HCT116 (cell line): Measurements from ENCODE around the gene TMEM131. TPM values are rescaled to one million over a fixed set of nuclear protein-coding genes. Genes with fewer than 3 reads are reported as not detected.

Experiments
- ATAC-seq: fragments of 200-7000 bp; cut with Tn5 transposase; 2 replicates; pipeline ENCODE4 v1.9.1; 2020; ENCODE audit warnings: mild to moderate bottlenecking, moderate library complexity
- BruUV-seq: library from RNA; stranded (reverse); fragments of 400-500 nt; replicated peaks from 2 replicates; lab custom pipeline; 2021; lab: Mats Ljungman, UMichigan
- CTCF ChIA-PET: fragments of 300-600 bp; sonication (Branson Sonifier 250); formaldehyde crosslinking; loops from one replicate; lab custom pipeline; 2021; ENCODE audit warnings: antibody characterized with exemption; lab: Charles Lee
- POLR2A ChIA-PET: fragments of 300-600, 350-600 bp; sonication (Branson Sonifier 250); formaldehyde crosslinking; loops from one replicate; lab custom pipeline; 2021; ENCODE audit warnings: antibody characterized with exemption; lab: Charles Lee
- RAD21 ChIA-PET, 2 experiments: fragments of 300-600 bp; sonication (Branson Sonifier 250); formaldehyde crosslinking; loops; one replicate each; lab custom pipeline; 2023; ENCODE audit warnings: low total read pairs in 2 of 2; ENCODE audit not compliant: uncharacterized antibody in 2 of 2, unreplicated experiment in 2 of 2, low non-redundant PET in 1 of 2; lab: Charles Lee
- DNase-seq: peaks from one replicate; pipeline ENCODE4 v3.0.0-alpha.2; 2010; ENCODE audit warnings: low read depth, low spot score
- H2AFZ ChIP-seq: fragments of 200-600 bp; shearing (Covaris generic), sonication (generic); 2 replicates; pipeline ENCODE4 v1.6.1; 2017; ENCODE audit warnings: low read depth, mixed run types, mixed read lengths, antibody characterized with exemption, low read length; ENCODE audit not compliant: poor library complexity, severe bottlenecking
- H3K27ac ChIP-seq: 2 replicates; pipeline ENCODE4 v1.5.1; 2012; ENCODE audit warnings: low read depth, low read length
- H3K27me3 ChIP-seq: fragments of 200-600 bp; sonication (generic); 2 replicates; pipeline ENCODE4 v1.6.1; 2016; ENCODE audit warnings: mixed run types, low read length, mixed read lengths; ENCODE audit not compliant: insufficient read depth
- H3K36me3 ChIP-seq, 2 experiments: fragments of 200-500 bp in 1 of 2; fragments of 200-600 bp in 1 of 2; sonication (Bioruptor generic) in 1 of 2; sonication (generic) in 1 of 2; 2 replicates each; pipeline versions ENCODE4 v1.5.1 to v1.6.1; 2014 to 2016; ENCODE audit warnings: low read length in 2 of 2, inconsistent platforms in 1 of 2, mixed read lengths in 1 of 2, mixed run types in 1 of 2; ENCODE audit not compliant: insufficient read depth in 2 of 2, control insufficient read depth in 1 of 2
- H3K4me1 ChIP-seq, 2 experiments: fragments of 200-600 bp in 1 of 2; sonication (generic) in 1 of 2; 2 replicates each; pipeline versions ENCODE4 v1.5.1 to v1.6.1; 2012 to 2017; ENCODE audit warnings: low read length in 2 of 2, inconsistent platforms in 1 of 2, mild to moderate bottlenecking in 1 of 2, mixed read lengths in 1 of 2, mixed run types in 1 of 2, moderate library complexity in 1 of 2; ENCODE audit not compliant: insufficient read depth in 2 of 2, control insufficient read depth in 1 of 2
- H3K4me2 ChIP-seq: fragments of 200-600 bp; sonication (generic); 2 replicates; pipeline ENCODE4 v1.6.1; 2017; ENCODE audit warnings: mixed run types, low read length, mixed read lengths
- H3K4me3 ChIP-seq, 2 experiments: fragments of 200-600 bp in 1 of 2; sonication (generic) in 1 of 2; replicated peaks in 1 of 2; 2 replicates each; pipeline ENCODE4 v1.5.1; 2011 to 2016; ENCODE audit warnings: low read length in 2 of 2, control low read depth in 1 of 2, low read depth in 1 of 2, mild to moderate bottlenecking in 1 of 2, mixed read lengths in 1 of 2, mixed run types in 1 of 2
- H3K79me2 ChIP-seq: fragments of 200-600 bp; sonication (generic); 2 replicates; pipeline ENCODE4 v1.6.1; 2017; ENCODE audit warnings: mild to moderate bottlenecking, mixed run types, low read length, moderate library complexity, mixed read lengths; ENCODE audit not compliant: insufficient read depth
- H3K9ac ChIP-seq: fragments of 200-600 bp; sonication (generic); 2 replicates; pipeline ENCODE4 v1.6.1; 2016; ENCODE audit warnings: low read length, mixed read lengths
- H3K9me2 ChIP-seq: fragments of 200-600 bp; sonication (generic), shearing (Covaris generic); 2 replicates; pipeline ENCODE4 v1.6.1; 2017; ENCODE audit warnings: mixed run types, mild to moderate bottlenecking, moderate library complexity; ENCODE audit not compliant: insufficient read depth
- H3K9me3 ChIP-seq, 2 experiments: fragments of 200-500 bp in 1 of 2; fragments of 200-600 bp in 1 of 2; sonication (Bioruptor generic) in 1 of 2; sonication (generic) in 1 of 2; 2 replicates each; pipeline ENCODE4 v1.6.1; 2014 to 2017; ENCODE audit warnings: low read length in 2 of 2, mixed read lengths in 2 of 2, inconsistent platforms in 1 of 2, low read depth in 1 of 2, mild to moderate bottlenecking in 1 of 2, mixed run types in 1 of 2, moderate library complexity in 1 of 2; ENCODE audit not compliant: control insufficient read depth in 1 of 2, insufficient read depth in 1 of 2
- H4K20me1 ChIP-seq: fragments of 200-600 bp; sonication (generic), shearing (Covaris generic); 2 replicates; pipeline ENCODE4 v1.6.1; 2017; ENCODE audit warnings: mixed run types, mild to moderate bottlenecking, moderate library complexity; ENCODE audit not compliant: insufficient read depth
- EZH2phosphoT487 ChIP-seq: fragments of 200-600 bp; IDR thresholded peaks from 2 replicates; pipeline ENCODE4 v1.6.1; 2018; ENCODE audit warnings: antibody characterized with exemption, borderline replicate concordance
- JUND ChIP-seq: IDR thresholded peaks from 2 replicates; pipeline ENCODE4 v1.6.1; 2012
- MAX ChIP-seq: IDR thresholded peaks from 2 replicates; pipeline ENCODE4 v1.6.1; 2012
- POLR2A ChIP-seq: IDR thresholded peaks from 2 replicates; pipeline ENCODE4 v1.7.0; 2011; ENCODE audit warnings: borderline replicate concordance; ENCODE audit not compliant: insufficient read depth, insufficient read length; ENCODE audit errors: extremely low read depth
- REST ChIP-seq: IDR thresholded peaks from 2 replicates; pipeline ENCODE4 v1.6.1; 2012; ENCODE audit warnings: low read depth
- SIN3A ChIP-seq: IDR thresholded peaks from 2 replicates; pipeline ENCODE4 v1.6.1; 2012; ENCODE audit warnings: low read depth
- SRF ChIP-seq: IDR thresholded peaks from 2 replicates; pipeline ENCODE4 v1.6.1; 2012; ENCODE audit warnings: low read depth
- intact Hi-C: fragments of 100-400 bp; cut with micrococcal nuclease; formaldehyde crosslinking; loops from 2 replicates; pipeline ENCODE4 v1.10.0; 2022
- total RNA-seq: library from RNA; stranded (reverse); gene quantifications from one replicate; pipeline ENCODE4 v1.2.1, GENCODE V29; 2021; ENCODE audit not compliant: unreplicated experiment

TMEM131 gene
- total RNA-seq, 1 experiment from 2014 or later = 51.5 TPM

- TF ChIP-seq EZH2phosphoT487 (no peak), SIN3A (no peak), SRF (no peak), MAX (no peak), JUND (no peak), REST (no peak), POLR2A (no peak)
- TF ChIP-seq, all 23 proteins: peak for 0
- H3K27me3 ChIP-seq = no peaks in the 10 kb centered on the region
- no peak overlapping the region for H3K27ac ChIP-seq
- no peak for ATAC-seq
- H3K9me3 ChIP-seq = no peaks in the 10 kb centered on the region
- H3K4me1 ChIP-seq = peaks cover 10 to 22% of the 10 kb centered on the region in 2 experiments
- no peak overlapping the region for H2AFZ ChIP-seq
- CTCF ChIA-PET = no interaction called here
- H4K20me1 ChIP-seq = no peaks in the 10 kb centered on the region
- no peak overlapping the region for H3K4me2 ChIP-seq
- H3K9me2 ChIP-seq = no peaks in the 10 kb centered on the region
- intact Hi-C loops = no loop called here
- H3K9ac ChIP-seq = no peak overlapping the region
- H3K79me2 ChIP-seq = no peaks in the 10 kb centered on the region; the same call in 1 of the 2 replicates
- no TSS peak for BruUV-seq
- H3K36me3 ChIP-seq = no peaks in the 10 kb centered on the region
- POLR2A ChIA-PET = interaction anchor here (1.0 kb wide), 1 partner anchor 13 kb away, joined by 3 read pairs; no protein-coding TSS in a partner anchor
- RAD21 ChIA-PET = no interaction called here
- no peak overlapping the region for H3K4me3 ChIP-seq
- DNase-seq = no peak
Measured at GRCh38 chr2:97857553-97857952, 138.2 kb downstream of the TMEM131 start.
